Aorta (tissue), 5 donors: Measurements from ENCODE around the gene RHBDL1. TPM values are rescaled to one million over a fixed set of nuclear protein-coding genes. Genes with fewer than 3 reads are reported as not detected.
"Not testable (repeated sequence)": the region's sequence is repeated elsewhere in the genome, so short reads cannot be mapped to it uniquely, and the experiment has no call there.

ENCODE experiments used
- ATAC-seq: fragments of 200-7000 bp; cut with Tn5 transposase; one replicate; pipeline ENCODE4 v1.9.1; 2022; ENCODE audit warnings: moderate library complexity; ENCODE audit not compliant: low FRiP score
- DNase-seq, 2 donors: peaks; one replicate each; pipeline ENCODE4 v3.0.0-alpha.2; 2020
- H3K27ac ChIP-seq, 2 donors: one replicate each; pipeline ENCODE4 v1.5.1; 2013; ENCODE audit warnings: low read length in 2 of 2, mild to moderate bottlenecking in 2 of 2, moderate library complexity in 2 of 2, control low read depth in 1 of 2, inconsistent platforms in 1 of 2, low read depth in 1 of 2
- H3K27me3 ChIP-seq, 2 donors: one replicate each; pipeline ENCODE4 v1.6.1; 2013; ENCODE audit warnings: control low read depth in 1 of 2, low read length in 1 of 2, mild to moderate bottlenecking in 1 of 2, moderate library complexity in 1 of 2; ENCODE audit not compliant: insufficient read depth in 2 of 2, control insufficient read depth in 1 of 2
- H3K36me3 ChIP-seq, 2 donors: one replicate each; pipeline ENCODE4 v1.6.1; 2013; ENCODE audit warnings: control low read depth in 1 of 2, low read length in 1 of 2, mild to moderate bottlenecking in 1 of 2; ENCODE audit not compliant: insufficient read depth in 2 of 2, control insufficient read depth in 1 of 2
- H3K4me1 ChIP-seq, 2 donors: one replicate each; pipeline ENCODE4 v1.6.1; 2013; ENCODE audit warnings: low read length in 2 of 2, control low read depth in 1 of 2, mild to moderate bottlenecking in 1 of 2, moderate library complexity in 1 of 2; ENCODE audit not compliant: insufficient read depth in 2 of 2, control insufficient read depth in 1 of 2
- H3K4me3 ChIP-seq, 2 donors: one replicate each; pipeline ENCODE4 v1.5.1; 2013; ENCODE audit warnings: low read length in 2 of 2, control low read depth in 1 of 2, mild to moderate bottlenecking in 1 of 2
- H3K9me3 ChIP-seq: one replicate; pipeline ENCODE4 v1.6.1; 2013; ENCODE audit warnings: mild to moderate bottlenecking, low read length; ENCODE audit not compliant: control insufficient read depth
- WGBS, 2 donors: extraction: QIAGEN DNeasy Blood & Tissue Kit; methylation state at CpG; one replicate each; pipeline ENCODE4 v1.1.7; 2013; 5-methylcytosine and 5-hydroxymethylcytosine counted together
- intact Hi-C, 2 donors: fragments of 100-400 bp; cut with DNase I; formaldehyde crosslinking; loops; one replicate each; pipeline versions ENCODE4 v1.14.2 to v1.15.0; 2022
- polyA plus RNA-seq, 2 donors: library from polyadenylated mRNA; stranded (reverse); fragments of 200-250 nt; gene quantifications; one replicate each; pipeline ENCODE4 v1.2.3, GENCODE V29; 2013
- total RNA-seq, 2 donors: library from RNA; stranded (reverse); fragmentation: NEBNext Ultra II Directional; extraction: Animal tissue kit (Norgen Biotek cat#: 25700); gene quantifications; one replicate each; pipeline ENCODE4 v1.2.1, GENCODE V29; 2021
- donor health status: healthy with polysubstance abuse.
- donor health status: Bipolar disorder and iron deficiency.
- donor health status: DM: no; HTN: no; CAD: no.
- donor health status: DM: no; HTN: no; CAD: no.
- donor health status: DM: yes; HTN: yes; CAD: no.

Gene RHBDL1
- total and polyA plus RNA-seq, 4 donors: 0.88 to 1.5 (median 1.3) TPM; not detected in 1

DNA sequence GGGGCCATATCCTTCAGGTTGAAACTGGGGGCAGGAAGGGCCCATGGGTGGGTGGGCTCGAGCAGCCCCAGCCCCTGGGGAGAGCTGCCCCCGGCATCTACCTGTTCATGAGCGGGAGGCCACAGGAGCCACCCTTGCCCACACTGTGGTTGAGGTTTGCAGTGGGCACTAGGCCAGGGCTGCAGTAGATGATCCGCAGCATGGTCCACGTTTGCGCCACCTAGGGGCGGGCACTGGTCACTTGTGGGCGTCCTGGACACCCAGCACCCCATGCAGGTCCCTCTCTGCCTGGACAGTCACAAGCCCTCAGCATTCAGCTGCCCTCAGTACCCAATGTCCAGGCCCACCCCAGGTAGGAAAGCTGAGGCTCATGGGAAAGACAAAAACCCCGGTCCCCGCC, 10.5 kb downstream of the RHBDL1 start:
- intact Hi-C loops: no loop called here
- Histone ChIP-seq H3K27ac (no peak overlapping the region), H3K9me3 (no peaks in the 10 kb centered on the region), H3K36me3 (peaks cover 0 to 5% of the 10 kb centered on the region in 2 donors), H3K27me3 (no peaks in the 10 kb centered on the region), H3K4me3 (no peak overlapping the region), H3K4me1 (no peaks in the 10 kb centered on the region)
- WGBS, 2 donors: 66 to 70% methylated on average over 10 of the region's 10 CpGs
- no peak for ATAC-seq
- peak in 1 of 2 donors; percentile 67 for DNase-seq

DNA sequence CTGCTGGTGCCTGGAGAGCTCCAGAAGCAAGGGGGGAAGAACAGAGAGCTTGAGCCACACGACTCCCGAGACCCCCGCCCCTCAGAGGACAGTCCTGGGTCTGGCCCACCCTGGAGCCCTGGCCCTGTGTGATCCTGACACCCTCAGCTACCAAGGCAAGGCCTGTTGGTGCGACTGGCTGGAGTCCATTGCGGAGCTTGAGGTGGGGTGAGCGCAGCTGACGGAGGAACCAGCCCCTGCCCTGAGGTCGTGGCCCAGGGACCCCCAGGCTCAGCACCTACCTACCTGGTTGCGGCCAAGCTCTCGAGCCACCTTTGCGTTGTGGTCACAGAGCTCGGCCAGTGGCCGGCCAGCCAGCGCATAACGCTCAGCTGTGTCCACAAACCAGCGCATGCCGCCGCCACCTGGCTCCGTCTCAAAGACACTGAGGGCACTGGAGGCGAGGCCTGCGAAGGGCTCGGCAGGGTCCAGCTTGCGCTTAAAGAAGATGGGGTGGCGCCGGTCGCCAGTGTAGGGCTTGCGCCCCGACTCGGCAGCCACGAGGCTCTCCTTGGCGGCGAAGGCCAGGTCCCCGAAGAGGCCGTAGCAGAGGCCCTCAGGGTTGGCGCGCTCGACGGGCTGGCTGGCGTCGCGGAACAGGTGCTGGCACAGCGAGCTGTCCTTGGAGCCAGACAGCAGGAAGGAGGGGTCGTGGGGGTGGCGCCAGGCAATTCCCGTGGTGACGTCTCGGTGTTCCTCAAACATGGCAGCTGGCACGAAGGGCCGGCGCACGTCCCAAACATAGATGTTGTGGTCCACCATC, 11.2 kb downstream of the RHBDL1 start:
- no peak overlapping the region for H3K27ac ChIP-seq
- DNase-seq: no peak
- H3K4me3 ChIP-seq: no peak overlapping the region
- H3K27me3 ChIP-seq: no peaks in the 10 kb centered on the region
- peaks cover 0 to 5% of the 10 kb centered on the region in 2 donors for H3K36me3 ChIP-seq
- no peak for ATAC-seq
- no peaks in the 10 kb centered on the region for H3K4me1 ChIP-seq
- no peaks in the 10 kb centered on the region for H3K9me3 ChIP-seq
- 94 to 95% methylated on average over 49 to 51 of the region's 51 CpGs for WGBS, 2 donors
- intact Hi-C loops: no loop called here

DNA sequence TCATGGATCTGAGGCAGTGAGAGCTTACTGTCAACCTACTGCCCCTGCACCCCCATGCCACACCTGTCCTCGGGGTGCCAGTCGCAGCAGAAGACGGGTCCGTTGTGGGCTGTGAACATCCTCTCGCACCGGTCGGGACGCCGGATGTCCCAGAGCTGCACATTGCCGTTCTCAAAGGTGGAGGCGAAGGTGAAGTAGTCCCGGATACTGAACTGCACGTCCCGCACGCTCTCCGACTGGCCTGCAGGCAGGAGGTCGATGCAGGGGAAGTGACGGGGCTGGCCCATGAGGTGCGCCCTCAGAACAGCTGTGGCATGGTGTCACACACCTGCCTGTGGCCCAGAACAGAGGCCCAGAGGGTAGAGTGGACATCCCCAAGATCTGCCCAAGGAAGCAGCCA, 12.0 kb downstream of the RHBDL1 start:
- ATAC-seq: no peak
- 90 to 92% methylated on average over 19 of the region's 19 CpGs for WGBS, 2 donors

DNA sequence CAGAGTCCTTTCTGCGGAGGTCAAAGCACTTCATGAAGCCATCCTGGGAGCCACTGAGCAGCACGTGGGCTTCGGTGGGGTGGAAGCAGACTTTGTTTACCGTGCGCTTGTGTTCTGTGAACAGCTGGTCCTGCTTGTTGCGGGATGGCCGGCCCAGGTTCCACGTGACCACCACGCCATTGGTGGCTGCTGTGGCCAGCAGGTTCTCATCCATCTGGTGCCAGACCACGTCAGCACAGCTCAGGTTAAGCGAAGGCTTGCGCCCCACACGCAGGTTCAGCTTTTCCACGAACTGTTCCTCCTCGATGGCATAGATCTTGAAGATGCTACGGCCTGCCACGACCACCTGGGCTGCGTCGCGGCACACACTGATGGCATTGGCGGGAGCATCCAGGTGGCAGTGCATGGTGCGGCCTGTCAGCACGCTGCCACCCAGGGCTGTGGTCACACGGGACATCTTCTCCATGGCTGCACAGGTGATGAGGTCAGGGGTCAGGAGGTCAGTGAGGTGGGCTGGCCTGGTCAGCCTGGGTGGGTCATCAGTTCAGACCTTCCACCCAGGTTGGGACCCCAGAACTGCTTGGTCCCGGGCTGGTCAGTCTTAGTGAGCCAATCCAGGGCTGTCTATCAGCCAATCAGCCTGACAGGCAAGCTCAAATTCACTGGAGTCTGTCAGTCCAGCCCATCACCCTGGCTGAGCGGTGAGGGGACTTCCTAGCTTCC, 13.9 kb downstream of the RHBDL1 start:
- 83% methylated on average over 26 of the region's 26 CpGs for WGBS, 2 donors
- Histone ChIP-seq H3K27ac (no peak overlapping the region), H3K27me3 (no peaks in the 10 kb centered on the region), H3K4me1 (no peaks in the 10 kb centered on the region), H3K36me3 (no peaks in the 10 kb centered on the region), H3K4me3 (peak overlapping the region in 1 of 2 donors; percentile 71), H3K9me3 (no peaks in the 10 kb centered on the region)
- intact Hi-C loops: no loop called here
- no peak for ATAC-seq
- DNase-seq: no peak

More for the DNA sequence above, 12.0 kb downstream of the RHBDL1 start:
- Histone ChIP-seq H3K27ac (no peak overlapping the region), H3K4me1 (no peaks in the 10 kb centered on the region), H3K27me3 (no peaks in the 10 kb centered on the region), H3K9me3 (no peaks in the 10 kb centered on the region), H3K4me3 (no peak overlapping the region), H3K36me3 (no peaks in the 10 kb centered on the region)
- intact Hi-C loops: no loop called here
- DNase-seq: no peak

DNA sequence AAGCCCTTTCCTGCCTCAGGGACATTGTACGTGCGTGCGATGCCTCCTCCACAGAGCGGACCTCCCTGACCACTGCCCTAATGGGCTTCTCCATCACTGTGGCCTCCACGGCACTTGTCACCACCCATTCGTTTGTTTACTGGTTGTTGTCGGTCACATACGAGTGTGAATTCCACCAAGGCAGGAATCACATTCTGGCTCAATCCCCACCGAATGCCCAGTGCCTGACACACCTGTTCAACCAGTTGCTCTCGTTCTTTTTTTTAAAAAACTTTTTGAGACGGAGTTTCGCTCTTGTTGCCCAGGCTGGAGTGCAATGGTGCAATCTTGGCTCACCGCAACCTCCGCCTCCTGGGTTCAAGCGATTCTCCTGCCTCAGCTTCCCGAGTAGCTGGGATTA, 15.8 kb downstream of the RHBDL1 start:
- H3K27me3 ChIP-seq, H3K4me3 ChIP-seq, H3K36me3 ChIP-seq, H3K27ac ChIP-seq, H3K4me1 ChIP-seq, ATAC-seq, intact Hi-C loops, DNase-seq, H3K9me3 ChIP-seq: not testable (repeated sequence)
- WGBS, 2 donors: 82 to 85% methylated on average over 16 of the region's 16 CpGs

DNA sequence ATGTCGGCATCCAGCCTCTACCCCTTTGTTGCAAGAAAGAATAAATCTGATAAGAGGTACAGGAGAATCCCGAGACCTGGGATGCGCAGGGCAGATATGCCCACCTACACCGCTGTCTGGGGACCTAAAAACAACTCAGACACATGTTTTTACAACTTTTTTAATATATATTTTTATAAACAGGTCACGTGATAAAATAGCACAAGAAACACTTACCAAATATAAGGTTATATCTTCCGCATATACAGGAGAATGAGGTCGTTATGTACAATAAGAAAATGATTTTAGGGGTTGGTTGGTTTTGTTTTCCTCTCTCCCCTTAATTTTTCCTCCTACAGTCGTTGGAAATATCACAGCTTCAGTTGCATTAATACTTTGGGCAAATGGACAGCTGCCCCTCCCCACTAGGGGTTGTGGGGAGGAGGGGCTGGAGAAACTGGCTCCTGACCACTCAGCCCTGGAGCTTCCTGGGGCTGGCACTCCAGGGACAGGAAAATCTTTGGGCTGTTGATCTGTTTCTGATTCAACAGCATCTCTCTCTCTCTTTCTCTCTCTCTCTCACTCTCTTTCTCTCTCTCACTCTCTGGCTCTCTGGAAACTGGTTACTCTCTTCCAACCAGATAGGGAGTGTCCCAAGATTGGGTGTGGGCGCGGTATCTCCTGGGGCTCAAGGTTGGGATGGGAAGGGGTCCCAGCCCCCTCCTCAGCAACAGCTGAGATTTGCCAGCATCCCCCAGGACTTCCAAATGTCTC, 17.1 kb downstream of the RHBDL1 start:
- H3K27ac ChIP-seq: no peak overlapping the region
- ATAC-seq (no peak), DNase-seq (no peak)
- no peak overlapping the region for H3K4me3 ChIP-seq
- H3K27me3 ChIP-seq: peaks cover 0 to 2% of the 10 kb centered on the region in 2 donors
- WGBS, 2 donors: 65 to 67% methylated on average over 10 of the region's 10 CpGs
- H3K9me3 ChIP-seq: no peaks in the 10 kb centered on the region
- intact Hi-C loops: no loop called here
- no peaks in the 10 kb centered on the region for H3K36me3 ChIP-seq
- H3K4me1 ChIP-seq: no peaks in the 10 kb centered on the region

DNA sequence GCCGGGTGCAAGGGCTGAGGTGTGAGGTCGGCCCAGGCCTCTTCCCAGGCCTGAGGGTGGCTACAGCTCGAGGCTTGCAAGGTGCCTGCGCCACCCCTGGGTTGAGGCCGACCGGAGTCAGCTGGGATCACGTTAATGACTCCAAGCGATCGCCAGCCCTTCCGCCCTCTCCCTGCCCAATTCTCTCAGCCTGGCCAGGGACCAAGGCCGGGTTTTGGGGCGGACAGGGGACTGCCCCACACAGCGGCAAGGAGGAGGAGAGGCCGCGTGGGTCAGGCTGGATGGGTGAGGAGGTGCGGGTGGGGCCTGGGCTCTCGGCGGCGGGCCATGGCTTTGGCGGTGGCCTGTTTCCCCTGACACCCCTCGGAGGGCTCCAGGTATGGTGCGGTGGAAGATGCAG, 17.9 kb downstream of the RHBDL1 start:
- no peaks in the 10 kb centered on the region for H3K4me1 ChIP-seq
- H3K36me3 ChIP-seq: no peaks in the 10 kb centered on the region
- DNase-seq (no peak), ATAC-seq (no peak)
- H3K9me3 ChIP-seq: no peaks in the 10 kb centered on the region
- H3K27ac ChIP-seq: no peak overlapping the region
- peaks cover 0 to 2% of the 10 kb centered on the region in 2 donors for H3K27me3 ChIP-seq
- intact Hi-C loops: no loop called here
- no peak overlapping the region for H3K4me3 ChIP-seq
- WGBS, 2 donors: 30 to 36% methylated on average over 22 of the region's 22 CpGs

DNA sequence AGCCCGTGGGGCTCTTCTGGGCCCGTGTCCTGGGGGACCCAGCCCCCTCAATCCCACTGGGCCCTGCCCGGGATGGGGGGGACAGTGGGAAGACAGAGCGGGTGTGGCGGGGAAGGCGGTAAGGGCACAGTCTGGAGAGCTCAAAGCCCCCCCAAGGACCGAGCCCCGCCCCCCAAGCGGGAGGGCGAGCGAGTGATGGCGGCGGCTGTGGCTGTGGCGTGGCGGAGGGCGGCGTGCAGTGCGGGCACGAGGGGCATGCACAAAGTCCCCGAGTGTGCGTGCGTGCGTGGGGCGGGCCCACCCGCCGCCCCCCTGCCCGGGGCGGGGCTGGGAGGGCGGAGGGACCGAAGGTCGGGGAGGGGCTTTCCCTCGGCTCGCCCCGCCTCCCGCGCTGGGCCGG, 18.3 kb downstream of the RHBDL1 start:
- peaks cover 0 to 2% of the 10 kb centered on the region in 2 donors for H3K27me3 ChIP-seq
- no peak overlapping the region for H3K4me3 ChIP-seq
- no peaks in the 10 kb centered on the region for H3K9me3 ChIP-seq
- 3% methylated on average over 19 to 37 of the region's 37 CpGs for WGBS, 2 donors
- ATAC-seq: no peak
- no peaks in the 10 kb centered on the region for H3K4me1 ChIP-seq
- no peak for DNase-seq
- intact Hi-C loops: no loop called here
- no peaks in the 10 kb centered on the region for H3K36me3 ChIP-seq
- H3K27ac ChIP-seq: no peak overlapping the region
